IPS-18c (cell line): ENCODE measurements around the gene NDE1.
"Not testable (repeated sequence)": the region's sequence is repeated elsewhere in the genome, so short reads cannot be mapped to it uniquely, and the experiment has no call there.

ENCODE experiments used
- H3K4me3 ChIP-seq: 2 replicates; pipeline ENCODE4 v1.7.0; 2013; ENCODE audit warnings: low read depth, mild to moderate bottlenecking, low read length, moderate library complexity; ENCODE audit not compliant: insufficient read depth
- H3K9me3 ChIP-seq: one replicate; pipeline ENCODE4 v1.6.1; 2013; ENCODE audit warnings: mild to moderate bottlenecking, low read length, moderate library complexity; ENCODE audit not compliant: control insufficient read depth, insufficient read depth

Gene NDE1

DNA sequence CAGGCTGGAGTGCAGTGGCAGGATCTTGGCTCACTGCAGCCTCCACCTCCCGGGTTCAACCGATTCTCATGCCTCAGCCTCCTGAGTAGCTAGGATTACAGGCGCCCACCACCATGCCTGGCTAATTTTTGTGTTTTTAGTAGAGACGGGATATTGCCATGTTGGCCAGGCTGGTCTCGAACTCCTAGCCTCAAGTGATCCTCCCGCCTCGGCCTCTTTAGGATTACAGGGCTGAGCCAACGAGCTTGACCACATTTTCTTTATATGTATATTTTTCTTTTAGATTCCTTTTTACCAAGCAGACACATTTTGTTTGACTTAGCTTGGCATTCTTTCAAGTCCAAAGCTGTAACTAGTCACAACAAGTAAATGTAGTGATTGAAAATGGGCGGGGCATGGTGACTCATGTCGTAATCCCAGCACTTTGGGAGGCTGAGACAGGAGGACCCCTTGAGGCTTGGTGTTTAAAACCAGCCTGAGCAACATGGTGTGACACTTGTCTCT is 5.0 kb upstream of the NDE1 start:
- not testable (repeated sequence) for H3K9me3 ChIP-seq

GRCh38 chr16:15646557-15647293 is 3.3 kb upstream of the NDE1 start:
- not testable (repeated sequence) for H3K4me3 ChIP-seq, H3K9me3 ChIP-seq

More for the DNA sequence above, 5.0 kb upstream of the NDE1 start:
- H3K4me3 ChIP-seq = not testable (repeated sequence)

DNA sequence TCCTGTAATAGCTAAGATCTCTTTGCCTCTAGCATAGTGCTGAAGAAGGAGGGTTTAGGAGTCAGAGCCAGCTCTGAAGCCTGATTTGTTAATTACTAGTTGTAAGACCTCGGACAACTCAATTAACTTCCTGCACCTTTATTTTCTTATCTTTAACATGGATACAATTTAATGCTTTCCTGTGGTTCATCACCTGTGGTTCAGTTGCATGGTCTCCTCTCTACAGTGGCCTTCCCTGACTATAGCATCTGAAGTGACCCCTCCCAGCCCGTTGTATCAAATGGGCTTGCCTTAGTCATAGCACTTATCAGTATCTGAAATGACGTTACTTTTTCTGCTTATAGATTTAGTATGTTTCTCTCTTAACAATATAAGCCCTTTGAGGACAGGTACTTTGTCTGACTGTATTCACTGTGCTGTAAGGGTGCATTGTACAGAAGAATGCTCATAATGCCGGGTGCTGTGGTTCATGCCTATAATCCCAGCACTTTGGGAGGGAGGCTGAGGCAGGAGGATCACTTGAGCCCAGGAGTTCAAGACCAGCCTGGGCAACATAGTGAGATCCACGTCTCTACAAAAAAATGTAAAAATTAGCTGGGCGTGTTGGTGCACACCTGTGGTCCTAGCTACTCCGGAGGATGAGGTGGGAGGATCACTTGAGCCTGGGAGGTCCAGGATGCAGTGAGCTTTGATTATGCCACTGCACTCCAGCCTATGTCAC is 2.6 kb upstream of the NDE1 start:
- Histone ChIP-seq H3K9me3 (no peaks in the 10 kb centered on the region), H3K4me3 (no peak overlapping the region)

GRCh38 chr16:15648135-15648730 is 1.8 kb upstream of the NDE1 start:
- Histone ChIP-seq H3K9me3 (no peaks in the 10 kb centered on the region), H3K4me3 (no peak overlapping the region)

DNA sequence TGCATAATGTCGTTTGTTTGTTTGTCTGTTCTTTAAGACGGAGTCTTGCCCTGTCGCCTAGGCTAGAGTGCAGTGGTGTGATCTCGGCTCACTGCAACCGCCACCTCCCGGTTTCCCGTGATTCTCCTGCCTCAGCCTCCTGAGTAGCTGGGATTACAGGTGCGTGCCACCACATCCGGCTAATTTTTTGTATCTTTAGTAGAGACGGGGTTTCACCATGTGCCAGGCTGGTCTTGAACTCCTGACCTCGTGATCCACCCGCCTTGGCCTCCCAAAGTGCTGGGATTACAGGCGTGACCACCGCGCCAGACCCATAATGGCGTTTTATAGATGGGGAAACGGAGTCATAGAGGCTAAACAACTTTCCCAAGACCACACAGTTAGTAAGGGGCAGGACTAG is 734 bp upstream of the NDE1 start:
- H3K9me3 ChIP-seq = not testable (repeated sequence)
- H3K4me3 ChIP-seq = peak overlapping the region; percentile 94; the same call in 1 of the 2 replicates

- peak overlapping the region; percentile 94 for H3K4me3 ChIP-seq
- H3K9me3 ChIP-seq = no peaks in the 10 kb centered on the region
These were observed 372 bp upstream of the NDE1 start for GRCh38 chr16:15649727-15650018.

DNA sequence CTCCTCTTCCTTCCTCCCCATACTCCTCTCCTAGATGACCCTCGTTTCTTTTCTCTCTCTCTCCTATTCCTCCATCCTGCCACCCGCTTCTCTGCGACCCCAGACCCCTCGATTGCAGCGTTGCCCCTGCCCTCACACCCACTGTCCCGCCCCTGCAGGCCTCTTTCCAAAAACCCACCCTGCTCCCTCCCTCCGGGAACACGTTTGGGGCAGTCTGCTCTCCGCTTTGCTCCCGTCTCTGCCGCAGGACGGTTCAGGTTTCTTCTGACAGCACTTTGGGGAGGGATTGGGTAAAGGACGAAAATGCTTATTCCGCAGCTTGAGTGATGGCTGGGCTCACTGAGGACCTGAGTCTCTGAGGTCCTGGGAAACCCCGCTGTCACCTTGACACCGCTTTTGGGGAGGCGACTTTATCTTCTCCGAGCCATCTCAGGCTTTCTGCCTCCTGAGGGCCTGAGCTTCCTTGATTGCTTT is 690 bp downstream of the NDE1 start:
- H3K9me3 ChIP-seq = no peaks in the 10 kb centered on the region
- H3K4me3 ChIP-seq = peak overlapping the region; percentile 94

- Histone ChIP-seq H3K9me3 (no peaks in the 10 kb centered on the region), H3K4me3 (no peak overlapping the region)
These were observed 2.4 kb downstream of the NDE1 start for GRCh38 chr16:15652293-15653001.

DNA sequence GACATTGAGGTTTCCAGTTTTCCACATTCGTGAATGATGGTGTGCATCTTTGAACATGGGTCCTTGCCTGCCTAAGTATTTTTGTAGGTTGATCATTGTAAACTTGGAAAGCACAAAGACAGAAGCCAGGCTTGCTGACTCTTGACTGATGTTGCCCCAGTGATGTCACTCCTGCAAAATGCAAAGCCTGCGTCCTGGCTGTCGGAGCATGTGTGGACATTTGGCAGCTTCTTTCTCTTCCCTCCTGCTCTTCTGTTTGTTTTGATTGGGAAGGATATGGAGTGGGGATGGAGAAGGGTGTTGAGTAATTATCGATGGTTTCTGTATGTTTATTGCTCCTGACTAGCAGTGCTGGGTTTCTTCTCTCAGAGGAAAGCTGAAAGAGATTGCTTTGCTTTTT is 3.2 kb downstream of the NDE1 start:
- no peak overlapping the region for H3K4me3 ChIP-seq
- H3K9me3 ChIP-seq = no peaks in the 10 kb centered on the region

GRCh38 chr16:15654591-15654990 is 4.5 kb downstream of the NDE1 start:
- no peak overlapping the region for H3K4me3 ChIP-seq

GRCh38 chr16:15655561-15655960 is 5.5 kb downstream of the NDE1 start:
- not testable (repeated sequence) for H3K4me3 ChIP-seq, H3K9me3 ChIP-seq

More at GRCh38 chr16:15654591-15654990, 4.5 kb downstream of the NDE1 start:
- H3K9me3 ChIP-seq = no peaks in the 10 kb centered on the region

- Histone ChIP-seq H3K9me3 (no peaks in the 10 kb centered on the region), H3K4me3 (no peak overlapping the region)
These were observed 8.1 kb downstream of the NDE1 start for GRCh38 chr16:15658149-15658548.

DNA sequence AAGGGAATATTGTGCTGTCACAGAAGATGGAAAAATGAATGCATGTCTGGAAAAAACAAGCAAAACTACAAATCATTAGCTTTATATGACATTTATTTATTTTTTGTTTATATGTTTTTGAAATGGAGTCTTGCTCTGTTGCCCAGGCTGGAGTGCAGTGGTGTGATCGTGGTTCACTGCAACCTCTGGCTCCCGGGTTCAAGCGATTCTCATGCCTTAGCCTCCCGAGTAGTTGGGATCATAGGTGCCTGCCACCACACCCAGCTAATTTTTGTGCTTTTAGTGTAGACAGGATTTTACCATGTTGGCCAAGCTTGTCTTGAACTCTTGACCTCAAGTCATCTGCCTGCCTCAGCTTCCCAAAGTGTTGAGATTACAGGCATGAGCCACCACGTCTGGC is 8.5 kb downstream of the NDE1 start:
- H3K4me3 ChIP-seq = no peak overlapping the region
- no peaks in the 10 kb centered on the region for H3K9me3 ChIP-seq

GRCh38 chr16:15660203-15660601 is 10.2 kb downstream of the NDE1 start:
- Histone ChIP-seq H3K9me3 (no peaks in the 10 kb centered on the region), H3K4me3 (no peak overlapping the region)

- H3K9me3 ChIP-seq = peaks cover 2% of the 10 kb centered on the region
- no peak overlapping the region for H3K4me3 ChIP-seq
These were observed 15.1 kb downstream of the NDE1 start for GRCh38 chr16:15665107-15665506.

DNA sequence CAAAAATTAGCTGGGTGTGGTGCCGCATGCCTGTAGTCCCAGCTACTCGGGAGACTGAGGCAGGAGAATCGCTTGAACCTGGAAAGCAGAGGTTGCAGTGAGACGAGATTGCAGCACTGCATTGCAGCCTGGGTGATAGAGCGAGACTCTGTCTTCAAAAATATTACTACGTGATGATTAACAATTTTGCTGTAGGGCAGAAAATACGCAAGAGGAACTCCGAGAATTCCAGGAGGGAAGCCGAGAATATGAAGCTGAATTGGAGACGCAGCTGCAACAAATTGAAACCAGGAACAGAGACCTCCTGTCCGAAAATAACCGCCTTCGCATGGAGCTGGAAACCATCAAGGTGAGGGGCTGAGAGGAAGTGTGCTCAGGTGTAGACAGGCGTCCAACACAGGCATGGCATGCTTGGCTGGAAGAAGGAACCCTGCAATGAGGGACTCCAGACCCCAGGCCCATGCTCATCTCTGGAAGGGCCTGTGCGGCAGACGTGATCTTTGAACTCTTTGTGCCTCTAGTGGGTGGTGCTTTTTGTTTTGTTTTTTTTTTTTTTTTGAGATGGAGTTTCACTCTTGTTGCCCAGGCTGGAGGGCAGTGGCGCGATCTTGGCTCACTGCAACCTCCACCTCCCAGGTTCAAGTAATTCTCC is 17.2 kb downstream of the NDE1 start:
- Histone ChIP-seq H3K9me3 (peaks cover 2% of the 10 kb centered on the region), H3K4me3 (no peak overlapping the region)

DNA sequence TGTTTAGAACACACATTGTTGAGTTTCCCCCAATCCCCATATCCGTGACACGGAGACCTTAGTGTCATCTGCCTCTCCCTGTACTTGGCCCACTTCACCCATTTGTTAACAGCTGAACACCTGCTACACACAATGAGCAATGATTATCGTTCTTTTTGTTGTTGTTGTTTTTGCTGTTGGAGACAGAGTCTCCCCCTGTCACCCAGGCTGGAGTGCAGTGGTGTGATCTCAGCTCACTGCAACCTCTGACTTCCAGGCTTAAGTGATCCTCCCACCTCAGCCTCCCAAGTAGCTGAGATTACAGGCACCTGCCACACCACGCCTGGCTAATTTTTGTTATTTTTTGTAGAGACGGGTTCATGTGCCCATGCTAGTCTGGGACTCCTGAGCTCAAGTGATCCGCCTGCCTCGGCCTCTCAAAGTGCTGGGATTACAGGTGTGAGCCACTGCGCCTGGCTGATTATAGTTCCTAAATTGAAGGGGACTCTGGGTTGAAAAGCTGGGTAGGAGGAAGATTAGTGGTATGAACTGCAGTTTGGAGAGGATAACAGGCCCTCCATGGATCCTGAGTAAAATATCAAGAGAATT is 21.6 kb downstream of the NDE1 start:
- no peaks in the 10 kb centered on the region for H3K9me3 ChIP-seq
- H3K4me3 ChIP-seq = no peak overlapping the region
